ENCODE results near the gene TRPM4.

TRPM4 gene

GRCh38 chr19:49128545-49129237 is 28.9 kb upstream of the TRPM4 start:
- peak overlapping the region; percentile 51 for H3K4me3 ChIP-seq (ENCODE audit: control insufficient read depth, low read depth, low read length)

GRCh38 chr19:49129238-49129583 is 28.4 kb upstream of the TRPM4 start:
- no peak overlapping the region for H3K4me3 ChIP-seq (ENCODE audit: control insufficient read depth, low read depth, low read length)
- TF ChIP-seq CTCF (conservative IDR thresholded peaks at IDR 0.05; ENCODE audit: control insufficient read depth, insufficient read depth, low read depth, low read length) = no peak
- no peak for DNase-seq (ENCODE audit: low read depth)

More at GRCh38 chr19:49128545-49129237, 28.9 kb upstream of the TRPM4 start:
- DNase-seq (ENCODE audit: low read depth) = no peak
- TF ChIP-seq CTCF (conservative IDR thresholded peaks at IDR 0.05; ENCODE audit: control insufficient read depth, insufficient read depth, low read depth, low read length) = no peak

- no peak for DNase-seq (ENCODE audit: low read depth)
- no peak for TF ChIP-seq CTCF (conservative IDR thresholded peaks at IDR 0.05; ENCODE audit: control insufficient read depth, insufficient read depth, low read depth, low read length)
- H3K4me3 ChIP-seq (ENCODE audit: control insufficient read depth, low read depth, low read length) = no peak overlapping the region
Measured at GRCh38 chr19:49130325-49130724, 27.3 kb upstream of the TRPM4 start.

- TF ChIP-seq CTCF (conservative IDR thresholded peaks at IDR 0.05; ENCODE audit: control insufficient read depth, insufficient read depth, low read depth, low read length) = no peak
- no peak for DNase-seq (ENCODE audit: low read depth)
- H3K4me3 ChIP-seq (ENCODE audit: control insufficient read depth, low read depth, low read length) = no peak overlapping the region
Measured at GRCh38 chr19:49132974-49133609, 24.5 kb upstream of the TRPM4 start.

- TF ChIP-seq CTCF (conservative IDR thresholded peaks at IDR 0.05; ENCODE audit: control insufficient read depth, insufficient read depth, low read depth, low read length) = no peak
- DNase-seq (ENCODE audit: low read depth) = peak; percentile 66
- peak overlapping the region; percentile 3 for H3K4me3 ChIP-seq (ENCODE audit: control insufficient read depth, low read depth, low read length)
Measured at GRCh38 chr19:49133621-49134454, 23.8 kb upstream of the TRPM4 start.

- no peak overlapping the region for H3K4me3 ChIP-seq (ENCODE audit: control insufficient read depth, low read depth, low read length)
- DNase-seq (ENCODE audit: low read depth) = no peak
- TF ChIP-seq CTCF (conservative IDR thresholded peaks at IDR 0.05; ENCODE audit: control insufficient read depth, insufficient read depth, low read depth, low read length) = no peak
Measured at GRCh38 chr19:49135686-49136085, 21.9 kb upstream of the TRPM4 start.
